ENCODE measurements around the gene MYO1E.

Gene MYO1E

DNA sequence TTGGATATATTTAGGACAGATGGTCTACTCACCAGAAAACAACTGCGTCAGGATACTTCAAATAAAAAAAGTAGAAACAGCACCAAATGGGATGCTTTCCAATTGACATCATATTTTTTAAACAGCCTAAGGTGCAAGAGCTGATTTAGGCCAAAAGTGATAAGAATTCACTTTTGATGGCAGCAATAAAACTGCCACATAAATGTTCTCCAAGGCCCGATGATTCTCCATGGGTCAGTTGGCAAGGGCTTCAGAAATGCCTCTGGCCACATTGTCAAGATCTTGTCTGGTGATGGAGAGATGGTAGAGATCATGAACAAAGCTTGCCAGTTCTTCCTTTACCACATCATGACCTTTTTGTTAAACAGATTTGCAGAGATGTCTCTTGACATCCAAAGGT, 127.1 kb downstream of the MYO1E start:
- no peak for DNase-seq (ENCODE audit: extremely low read depth, insufficient read length)
- Histone ChIP-seq H3K27me3 (replicated peaks; ENCODE audit: control insufficient read depth, insufficient read depth, low read length) (no peaks in the 10 kb centered on the region), H3K36me3 (ENCODE audit: control insufficient read depth, insufficient read depth, low read length) (peaks cover 7% of the 10 kb centered on the region), H3K4me3 (replicated peaks; ENCODE audit: low read depth, low read length) (no peak overlapping the region)
- TF ChIP-seq CTCF (IDR thresholded peaks at IDR 0.05; ENCODE audit: insufficient read depth, low read length, poor library complexity, severe bottlenecking) = no peak

DNA sequence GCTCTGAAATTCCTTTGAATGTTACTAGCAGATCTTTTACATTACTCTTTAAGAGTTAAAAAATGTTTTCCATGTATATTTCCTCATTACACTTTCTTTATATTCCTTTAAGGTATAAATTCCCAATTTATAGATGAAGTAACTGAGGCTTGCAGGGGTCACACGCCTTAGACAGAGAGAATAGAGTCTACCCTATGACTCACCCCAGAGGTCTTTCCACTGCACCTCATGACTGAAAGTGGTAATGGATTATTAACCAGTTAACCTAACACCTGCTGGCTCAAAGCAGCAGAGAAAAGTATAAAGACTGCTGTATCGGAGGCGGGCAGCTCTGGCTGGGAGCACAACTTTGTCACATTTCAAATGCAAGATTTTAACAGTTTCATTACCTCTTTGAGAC, 128.3 kb downstream of the MYO1E start:
- Histone ChIP-seq H3K27me3 (replicated peaks; ENCODE audit: control insufficient read depth, insufficient read depth, low read length) (no peaks in the 10 kb centered on the region), H3K4me3 (replicated peaks; ENCODE audit: low read depth, low read length) (no peak overlapping the region), H3K36me3 (ENCODE audit: control insufficient read depth, insufficient read depth, low read length) (peaks cover 2% of the 10 kb centered on the region)
- no peak for TF ChIP-seq CTCF (IDR thresholded peaks at IDR 0.05; ENCODE audit: insufficient read depth, low read length, poor library complexity, severe bottlenecking)
- DNase-seq (ENCODE audit: extremely low read depth, insufficient read length) = peak; percentile 23

DNA sequence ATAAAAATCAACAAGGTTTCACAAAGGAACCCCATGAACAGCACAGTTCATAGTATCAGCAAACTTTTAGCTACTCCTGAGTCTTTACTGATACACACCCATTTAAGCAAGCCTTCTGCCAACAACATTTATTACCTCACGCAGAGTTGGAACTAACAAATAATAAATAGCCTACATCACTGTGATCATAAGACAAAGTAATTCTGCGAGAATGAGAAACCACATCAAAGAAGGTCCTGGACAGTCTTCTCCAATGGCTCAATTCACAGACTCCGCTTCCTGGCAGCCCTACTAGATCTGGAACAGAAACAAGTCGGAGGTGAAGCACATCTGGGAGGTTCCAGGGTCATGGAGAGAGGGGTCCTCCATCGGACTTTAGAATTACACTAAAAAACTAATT, 129.0 kb downstream of the MYO1E start:
- Histone ChIP-seq H3K36me3 (ENCODE audit: control insufficient read depth, insufficient read depth, low read length) (peaks cover 2% of the 10 kb centered on the region), H3K27me3 (replicated peaks; ENCODE audit: control insufficient read depth, insufficient read depth, low read length) (no peaks in the 10 kb centered on the region), H3K4me3 (replicated peaks; ENCODE audit: low read depth, low read length) (no peak overlapping the region)
- DNase-seq (ENCODE audit: extremely low read depth, insufficient read length) = no peak
- TF ChIP-seq CTCF (IDR thresholded peaks at IDR 0.05; ENCODE audit: insufficient read depth, low read length, poor library complexity, severe bottlenecking) = no peak

- DNase-seq (ENCODE audit: extremely low read depth, insufficient read length) = no peak
- peaks cover 2% of the 10 kb centered on the region for H3K36me3 ChIP-seq (ENCODE audit: control insufficient read depth, insufficient read depth, low read length)
- no peak for TF ChIP-seq CTCF (IDR thresholded peaks at IDR 0.05; ENCODE audit: insufficient read depth, low read length, poor library complexity, severe bottlenecking)
- no peak overlapping the region for H3K4me3 ChIP-seq (replicated peaks; ENCODE audit: low read depth, low read length)
- H3K27me3 ChIP-seq (replicated peaks; ENCODE audit: control insufficient read depth, insufficient read depth, low read length) = no peaks in the 10 kb centered on the region
These were observed 130.0 kb downstream of the MYO1E start for GRCh38 chr15:59242649-59243048.

- no peak overlapping the region for H3K4me3 ChIP-seq (replicated peaks; ENCODE audit: low read depth, low read length)
- no peak for DNase-seq (ENCODE audit: extremely low read depth, insufficient read length)
- TF ChIP-seq CTCF (IDR thresholded peaks at IDR 0.05; ENCODE audit: insufficient read depth, low read length, poor library complexity, severe bottlenecking) = no peak
- peaks cover 2% of the 10 kb centered on the region for H3K36me3 ChIP-seq (ENCODE audit: control insufficient read depth, insufficient read depth, low read length)
- H3K27me3 ChIP-seq (replicated peaks; ENCODE audit: control insufficient read depth, insufficient read depth, low read length) = no peaks in the 10 kb centered on the region
These were observed 132.6 kb downstream of the MYO1E start for GRCh38 chr15:59240036-59240435.

- H3K27me3 ChIP-seq (replicated peaks; ENCODE audit: control insufficient read depth, insufficient read depth, low read length) = no peaks in the 10 kb centered on the region
- no peak for TF ChIP-seq CTCF (IDR thresholded peaks at IDR 0.05; ENCODE audit: insufficient read depth, low read length, poor library complexity, severe bottlenecking)
- H3K4me3 ChIP-seq (replicated peaks; ENCODE audit: low read depth, low read length) = peak overlapping the region; percentile 49
- H3K36me3 ChIP-seq (ENCODE audit: control insufficient read depth, insufficient read depth, low read length) = peaks cover 2% of the 10 kb centered on the region
- DNase-seq (ENCODE audit: extremely low read depth, insufficient read length) = peak; percentile 22
These were observed 134.7 kb downstream of the MYO1E start for GRCh38 chr15:59237924-59238331.
